SW 1271 (cell line): ENCODE measurements around the gene SYT13.

ENCODE experiments used
- DNase-seq, 2 experiments: peaks; one replicate each; lab custom pipeline; 2025; lab: John Stamatoyannopoulos, UW

SYT13 gene

GRCh38 chr11:45313171-45313865 is 27.2 kb upstream of the SYT13 start:
- DNase-seq = no peak

- DNase-seq = no peak
Measured at GRCh38 chr11:45305874-45306623, 19.9 kb upstream of the SYT13 start.

DNA sequence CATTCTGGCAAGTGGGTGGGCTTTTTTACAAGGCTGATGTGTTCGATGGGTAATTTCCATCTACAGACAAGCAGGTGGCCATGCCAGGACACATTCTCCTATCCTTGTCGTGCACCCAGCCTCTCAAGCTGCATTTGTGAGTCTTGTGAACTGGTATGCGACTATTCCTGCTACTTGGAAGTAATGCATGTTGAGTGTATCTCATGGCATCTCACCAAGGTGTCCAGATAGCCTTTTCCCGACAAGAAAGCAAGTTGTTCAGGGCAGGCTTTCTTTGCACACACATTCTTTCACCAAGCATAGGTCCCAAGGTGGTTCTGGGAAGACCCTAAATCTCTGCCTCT is 18.8 kb upstream of the SYT13 start:
- DNase-seq = no peak

GRCh38 chr11:45304111-45304991 is 18.2 kb upstream of the SYT13 start:
- no peak for DNase-seq

DNA sequence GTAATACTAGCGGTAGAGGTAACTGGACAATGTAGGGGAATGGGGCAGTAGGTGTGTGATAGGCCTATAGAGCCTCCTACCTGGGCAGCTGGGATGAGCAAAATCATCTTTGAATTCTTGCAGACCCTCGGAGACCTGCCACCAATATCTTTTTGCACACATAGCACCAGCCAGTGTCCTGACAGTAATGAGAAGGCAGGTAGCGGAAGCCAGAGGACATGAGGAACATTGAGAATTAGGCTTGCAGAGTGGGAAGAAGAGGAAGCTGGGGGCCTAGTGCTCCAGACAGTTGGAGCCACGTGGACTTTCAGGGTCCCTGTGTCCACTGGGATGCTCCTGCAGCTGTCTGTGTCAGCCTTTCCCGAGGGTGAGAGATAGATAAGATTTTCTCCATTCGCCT is 17.2 kb upstream of the SYT13 start:
- DNase-seq = no peak

DNA sequence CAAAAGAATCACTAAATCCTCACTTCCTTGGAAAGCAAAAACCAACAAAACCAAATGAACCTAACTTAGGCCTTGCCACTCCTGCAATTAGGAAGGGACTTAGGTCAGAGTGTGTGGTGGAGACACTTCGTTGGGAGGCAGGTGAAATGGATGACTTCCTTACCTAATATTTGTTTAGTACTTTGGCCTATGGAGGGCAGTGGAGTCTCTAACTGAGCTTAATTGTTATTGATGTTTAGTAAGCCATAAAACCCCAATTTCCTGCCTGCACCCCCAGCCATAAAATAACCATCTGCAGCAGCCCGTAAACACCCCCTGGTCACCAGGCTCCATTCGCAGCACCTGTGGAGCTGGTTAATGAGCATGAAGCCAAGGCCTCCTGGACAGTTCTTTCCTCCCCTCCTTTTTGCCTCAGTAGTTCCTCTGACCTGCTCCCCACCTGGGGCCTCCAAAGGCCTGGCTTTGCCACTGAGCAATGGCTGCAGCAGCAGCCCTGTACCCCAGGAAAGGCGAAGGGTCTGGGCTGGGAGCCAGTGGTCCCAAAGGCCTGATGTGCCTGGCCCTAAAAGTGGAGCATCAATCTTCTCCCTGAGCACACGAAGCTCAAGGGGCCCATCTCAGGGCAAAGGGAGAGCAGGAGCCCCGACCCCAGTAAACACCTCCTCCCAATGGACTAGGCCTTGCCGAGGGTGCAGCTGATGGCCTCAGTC is 15.6 kb upstream of the SYT13 start:
- no peak for DNase-seq

GRCh38 chr11:45300715-45301114 is 14.6 kb upstream of the SYT13 start:
- DNase-seq = no peak

- no peak for DNase-seq
Measured at GRCh38 chr11:45298718-45299117, 12.6 kb upstream of the SYT13 start.

DNA sequence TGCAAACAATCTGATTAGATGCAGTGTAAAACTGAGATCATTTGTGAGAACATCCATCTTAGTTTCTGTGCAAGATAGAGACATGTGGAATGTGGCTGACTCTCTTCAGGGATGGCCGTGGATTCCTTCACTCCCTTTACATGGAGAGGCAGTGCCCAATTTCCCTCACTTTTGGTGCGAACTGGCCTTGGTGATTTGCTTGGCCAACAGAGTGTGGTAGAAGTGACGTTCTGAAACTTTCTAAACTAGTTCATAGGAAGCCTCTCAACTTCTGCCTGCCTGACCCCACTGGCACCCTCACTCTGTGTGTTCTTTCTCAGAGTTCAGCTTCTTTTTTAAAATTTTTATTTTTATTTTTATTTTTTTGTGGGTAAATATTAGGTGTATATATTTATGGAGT is 9.9 kb upstream of the SYT13 start:
- no peak for DNase-seq

GRCh38 chr11:45294499-45294898 is 8.4 kb upstream of the SYT13 start:
- no peak for DNase-seq

GRCh38 chr11:45293566-45294192 is 7.5 kb upstream of the SYT13 start:
- peak; percentile 28 to 66 for DNase-seq

DNA sequence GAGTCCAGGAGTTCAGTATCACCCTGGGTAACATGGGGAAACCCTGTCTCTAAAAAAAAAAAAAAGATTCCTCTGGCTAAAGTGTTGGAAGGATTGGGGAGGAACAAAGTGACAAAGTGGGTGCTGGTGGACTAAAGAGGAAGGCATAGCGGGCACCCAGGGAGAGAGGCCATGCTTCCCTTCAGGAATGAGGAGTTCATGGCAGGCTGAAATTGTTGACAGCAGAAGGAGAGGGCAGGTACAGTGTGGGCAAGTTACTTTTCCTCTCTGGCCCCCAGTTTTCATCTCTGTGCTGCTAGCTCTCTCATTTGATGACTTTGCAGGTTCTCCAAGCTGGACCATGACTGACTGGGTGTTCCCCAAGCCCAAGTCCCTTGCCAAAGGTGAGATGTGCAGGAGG is 4.4 kb upstream of the SYT13 start:
- no peak for DNase-seq

DNA sequence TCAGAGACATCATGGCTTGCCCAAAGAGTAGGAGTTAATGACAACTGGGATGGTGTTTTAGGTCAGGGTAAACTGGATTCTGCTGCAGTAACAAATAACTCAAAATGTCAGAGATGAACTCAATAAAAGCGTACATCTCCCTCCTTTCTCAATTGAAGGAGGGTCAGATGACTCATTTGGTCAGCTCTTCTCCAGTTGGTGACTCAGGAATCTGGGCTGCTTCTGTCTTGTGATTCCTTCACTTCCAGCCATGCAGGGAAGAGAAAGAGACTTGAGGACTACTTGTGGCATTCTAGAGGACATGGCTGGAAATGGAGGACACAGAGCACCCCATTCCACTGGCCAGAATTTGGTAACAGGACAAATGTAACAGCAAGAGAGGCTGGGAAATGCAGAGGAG is 3.2 kb upstream of the SYT13 start:
- DNase-seq = no peak

GRCh38 chr11:45288339-45288738 is 2.2 kb upstream of the SYT13 start:
- DNase-seq = no peak

- no peak for DNase-seq
Measured at GRCh38 chr11:45287316-45287903, 1.3 kb upstream of the SYT13 start.

GRCh38 chr11:45285250-45285828 is 802 bp downstream of the SYT13 start:
- DNase-seq = no peak

DNA sequence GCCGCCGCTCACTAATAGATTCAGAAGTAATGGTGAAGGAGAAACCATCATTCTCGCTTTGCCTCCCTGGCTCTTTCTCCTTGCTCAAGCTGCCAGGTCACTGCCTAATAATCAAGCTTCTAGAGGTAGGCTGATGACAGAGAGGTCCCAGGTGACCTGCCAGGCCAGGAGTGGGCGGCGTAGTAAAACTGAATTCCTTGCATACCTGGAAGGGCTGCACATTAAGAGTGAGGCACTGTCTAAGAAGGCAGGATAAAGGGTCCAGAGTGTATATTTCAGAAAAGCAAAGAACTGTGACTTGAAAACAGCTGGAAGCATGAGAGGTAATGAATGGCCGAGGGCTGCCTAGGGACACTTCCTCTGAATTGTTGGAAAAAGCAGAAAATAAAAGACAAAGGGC is 4.1 kb downstream of the SYT13 start:
- no peak for DNase-seq

DNA sequence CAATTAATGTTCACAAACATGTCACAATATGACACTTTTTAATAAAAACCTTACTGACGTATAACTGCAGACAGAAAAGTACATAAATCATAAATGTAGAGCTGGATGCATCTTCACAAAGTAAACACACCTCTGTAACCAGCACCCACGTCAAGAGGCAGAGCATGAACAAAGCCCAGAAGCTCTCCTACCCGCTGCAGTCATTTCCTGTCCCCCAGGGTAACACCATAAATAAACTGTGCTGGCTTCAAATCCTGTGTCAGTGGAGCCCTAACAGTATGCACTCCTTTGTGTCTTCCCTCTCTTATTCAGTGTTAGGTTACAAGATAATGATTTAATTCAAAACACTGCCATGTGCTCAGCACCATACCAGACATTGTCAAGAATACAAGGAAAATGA is 5.7 kb downstream of the SYT13 start:
- DNase-seq = no peak

DNA sequence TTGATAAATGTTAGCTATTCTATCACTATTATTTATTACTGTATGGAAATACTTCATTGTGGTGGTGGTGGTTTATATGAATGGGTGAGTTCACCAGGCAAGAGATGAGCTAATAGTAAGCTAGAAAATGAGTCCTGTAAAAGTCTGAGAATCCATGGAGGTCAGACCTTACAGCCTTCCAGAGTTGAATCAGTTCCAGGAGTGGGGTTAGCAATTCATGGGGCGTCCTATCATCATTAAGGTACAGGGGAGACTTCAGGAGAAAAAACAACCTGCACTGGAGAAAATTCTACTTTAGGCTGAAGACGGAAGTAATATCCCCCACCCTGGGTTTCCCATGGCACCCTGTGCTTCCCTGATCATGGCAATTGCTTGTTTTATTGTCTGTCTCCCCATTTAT is 6.5 kb downstream of the SYT13 start:
- DNase-seq = no peak

- no peak for DNase-seq
Measured at GRCh38 chr11:45278714-45279113, 7.4 kb downstream of the SYT13 start.

DNA sequence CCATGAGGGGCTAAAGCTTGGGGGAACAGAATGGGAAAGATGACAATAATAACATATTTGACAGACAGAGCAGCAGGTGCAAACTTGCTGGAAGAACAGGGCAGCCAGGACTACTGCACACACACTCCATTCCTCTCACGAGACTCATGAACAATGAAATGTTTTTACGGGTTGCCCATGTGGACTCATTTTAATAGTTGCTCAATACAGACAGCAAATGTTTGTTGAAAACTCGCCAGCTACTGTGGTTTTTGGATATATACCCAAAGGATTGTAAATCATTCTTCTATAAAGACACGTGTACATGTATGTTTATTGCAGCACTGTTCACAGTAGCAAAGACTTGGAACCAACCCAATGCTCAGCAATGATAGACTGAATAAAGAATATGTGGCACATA is 10.3 kb downstream of the SYT13 start:
- no peak for DNase-seq
